ENCODE results near the gene ASAH2B.

ASAH2B gene

GRCh38 chr10:50807851-50808776, 68.4 kb downstream of the ASAH2B start:
- H3K4me3 ChIP-seq (ENCODE audit: low read depth, low read length), result no peak overlapping the region
- DNase-seq, result no peak
- H3K9me3 ChIP-seq (ENCODE audit: severe bottlenecking), result no peaks in the 10 kb centered on the region
- no peak for TF ChIP-seq CTCF (IDR thresholded peaks at IDR 0.05; ENCODE audit: low read depth, low read length)
- no peaks in the 10 kb centered on the region for H3K36me3 ChIP-seq
- H3K27me3 ChIP-seq (ENCODE audit: insufficient read depth, low read depth, severe bottlenecking), result no peaks in the 10 kb centered on the region
- no peak overlapping the region for H3K27ac ChIP-seq
